HEK293T (cell line): Measurements from ENCODE around the gene SBK3.

ENCODE experiments used
- CTCF ChIA-PET: fragments of 350-600 bp; formaldehyde crosslinking; extraction: SDS; loops from one replicate; lab custom pipeline; 2021; ENCODE audit warnings: antibody characterized with exemption, inconsistent platforms; lab: Yijun Ruan, JAX
- POLR2A ChIA-PET: fragments of 350-600 bp; formaldehyde crosslinking; extraction: SDS; loops from one replicate; lab custom pipeline; 2020; ENCODE audit warnings: antibody characterized with exemption, inconsistent platforms; lab: Yijun Ruan, JAX
- DNase-seq: peaks from one replicate; pipeline ENCODE4 v3.0.0; 2012; ENCODE audit warnings: mixed read lengths; ENCODE audit errors: extremely low spot score
- ARNT ChIP-seq: fragments of 450-650 bp; IDR thresholded peaks from 2 replicates; pipeline ENCODE4 v1.6.1; 2017; ENCODE audit warnings: mild to moderate bottlenecking
- BHLHE40 ChIP-seq: fragments of 450-650 bp; IDR thresholded peaks from 2 replicates; pipeline ENCODE4 v1.6.1; 2016; ENCODE audit warnings: mild to moderate bottlenecking, moderate library complexity, borderline replicate concordance
- CTBP1 ChIP-seq: fragments of 450-650 bp; IDR thresholded peaks from 2 replicates; pipeline ENCODE4 v1.6.1; 2016; ENCODE audit warnings: borderline replicate concordance
- ELF4 ChIP-seq: fragments of 450-650 bp; IDR thresholded peaks from 2 replicates; pipeline ENCODE4 v1.6.1; 2017; ENCODE audit warnings: antibody characterized with exemption
- FOXA1 ChIP-seq: fragments of 450-650 bp; IDR thresholded peaks from 2 replicates; pipeline ENCODE4 v1.6.1; 2016; ENCODE audit warnings: mild to moderate bottlenecking
- FOXK2 ChIP-seq: fragments of 450-650 bp; IDR thresholded peaks from 2 replicates; pipeline ENCODE4 v1.6.1; 2016; ENCODE audit warnings: mild to moderate bottlenecking
- FOXM1 ChIP-seq: fragments of 450-650 bp; IDR thresholded peaks from 2 replicates; pipeline ENCODE4 v1.6.1; 2017; ENCODE audit warnings: mild to moderate bottlenecking, borderline replicate concordance
- HDGF ChIP-seq: fragments of 450-650 bp; IDR thresholded peaks from 2 replicates; pipeline ENCODE4 v1.6.1; 2017; ENCODE audit warnings: antibody characterized with exemption, borderline replicate concordance
- L3MBTL2 ChIP-seq: fragments of 450-650 bp; conservative IDR thresholded peaks from 2 replicates; pipeline ENCODE4 v1.6.1; 2016; ENCODE audit warnings: mild to moderate bottlenecking
- LEF1 ChIP-seq: fragments of 450-650 bp; IDR thresholded peaks from 2 replicates; pipeline ENCODE4 v1.6.1; 2017; ENCODE audit warnings: mild to moderate bottlenecking, borderline replicate concordance
- NFRKB ChIP-seq: fragments of 450-650 bp; IDR thresholded peaks from 2 replicates; pipeline ENCODE4 v1.6.1; 2016; ENCODE audit warnings: mild to moderate bottlenecking, moderate library complexity
- SP1 ChIP-seq: fragments of 450-650 bp; IDR thresholded peaks from 2 replicates; pipeline ENCODE4 v1.6.1; 2017
- SUZ12 ChIP-seq: fragments of 450-650 bp; IDR thresholded peaks from 2 replicates; pipeline ENCODE4 v1.6.1; 2016; ENCODE audit warnings: mild to moderate bottlenecking
- TARDBP ChIP-seq: fragments of 450-650 bp; IDR thresholded peaks from 2 replicates; pipeline ENCODE4 v1.6.1; 2016
- ZNF384 ChIP-seq: fragments of 450-650 bp; IDR thresholded peaks from 2 replicates; pipeline ENCODE4 v1.6.1; 2016
- TF ChIP-seq, protein P1 (sequence below): fragments of 450-650 bp; IDR thresholded peaks from 2 replicates; pipeline ENCODE4 v1.6.1; 2016

Gene SBK3

DNA sequence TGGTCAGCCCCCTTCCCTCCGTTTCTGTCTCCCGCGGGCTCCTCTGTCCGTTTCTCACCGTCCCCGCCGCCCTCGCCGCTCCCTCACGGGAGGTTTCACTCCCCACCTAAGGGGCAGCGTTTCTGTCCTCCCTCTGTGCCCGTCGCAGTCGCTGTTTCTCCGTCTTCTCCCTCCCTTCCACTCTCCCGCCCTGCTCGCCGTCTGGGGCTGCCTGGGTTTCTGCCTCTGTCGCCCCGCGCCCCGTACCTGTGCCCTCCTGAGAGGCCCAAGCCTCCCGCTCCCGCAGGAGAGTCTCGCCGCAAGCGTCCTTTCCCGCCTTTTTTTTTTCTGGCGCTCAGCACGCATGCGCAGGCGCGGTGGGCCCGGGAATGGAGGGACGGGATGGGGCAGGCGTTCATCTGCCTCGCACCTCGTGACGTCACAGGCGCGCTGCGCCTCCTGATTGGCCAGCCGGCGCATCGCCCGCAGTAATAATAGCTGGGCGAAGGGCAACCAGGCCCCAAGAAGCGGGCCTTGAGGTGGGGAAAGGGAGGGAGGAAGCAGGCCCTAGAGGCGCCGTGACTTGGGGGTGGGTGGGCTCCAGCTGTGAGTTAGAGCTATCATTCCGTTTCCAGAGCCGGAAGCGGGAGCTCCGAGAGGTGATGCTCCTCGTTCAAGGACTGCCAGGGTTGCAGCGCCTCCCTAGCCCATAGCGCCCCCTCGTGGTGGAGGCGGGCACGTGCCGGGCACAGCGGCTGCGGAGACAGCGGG is 41.7 kb downstream of the SBK3 start:
- TF ChIP-seq BHLHE40 (no peak), NFRKB (no peak), ELF4 (peak; percentile 28), TARDBP (no peak), L3MBTL2 (peak; percentile 100), FOXA1 (no peak), LEF1 (no peak), FOXK2 (no peak), FOXM1 (no peak), ARNT (no peak), CTBP1 (no peak), SUZ12 (no peak), HDGF (no peak), SP1 (no peak), ZNF384 (peak; percentile 97)
- TF ChIP-seq, protein P1, sequence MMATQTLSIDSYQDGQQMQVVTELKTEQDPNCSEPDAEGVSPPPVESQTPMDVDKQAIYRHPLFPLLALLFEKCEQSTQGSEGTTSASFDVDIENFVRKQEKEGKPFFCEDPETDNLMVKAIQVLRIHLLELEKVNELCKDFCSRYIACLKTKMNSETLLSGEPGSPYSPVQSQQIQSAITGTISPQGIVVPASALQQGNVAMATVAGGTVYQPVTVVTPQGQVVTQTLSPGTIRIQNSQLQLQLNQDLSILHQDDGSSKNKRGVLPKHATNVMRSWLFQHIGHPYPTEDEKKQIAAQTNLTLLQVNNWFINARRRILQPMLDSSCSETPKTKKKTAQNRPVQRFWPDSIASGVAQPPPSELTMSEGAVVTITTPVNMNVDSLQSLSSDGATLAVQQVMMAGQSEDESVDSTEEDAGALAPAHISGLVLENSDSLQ = no peak
- DNase-seq = peak; percentile 99
- POLR2A ChIA-PET = interaction anchor here (0.6 to 1.9 kb wide), 7 partner anchors 12 to 245 kb away, joined by 3 to 11 read pairs (median 3); partner anchors contain the start of genes ISOC2, NAT14, UBE2S and ZNF628
- CTCF ChIA-PET = interaction anchor here (0.7 to 1.9 kb wide), 7 partner anchors 8 to 77 kb away, joined by 3 to 24 read pairs (median 4); partner anchors contain the start of genes SSC5D and ZNF579

GRCh38 chr19:55503157-55503501 is 42.2 kb downstream of the SBK3 start:
- DNase-seq = no peak
- POLR2A ChIA-PET = interaction anchor here (1.0 kb wide), 1 partner anchor 41 kb away, joined by 3 read pairs; the partner anchor contains the start of gene ISOC2
- TF ChIP-seq L3MBTL2 (no peak), ZNF384 (no peak), FOXK2 (no peak), CTBP1 (no peak)
- CTCF ChIA-PET = interaction anchor here (0.8 to 1.9 kb wide), 2 partner anchors 36 to 62 kb away, joined by 3 to 24 read pairs; no protein-coding TSS in a partner anchor

DNA sequence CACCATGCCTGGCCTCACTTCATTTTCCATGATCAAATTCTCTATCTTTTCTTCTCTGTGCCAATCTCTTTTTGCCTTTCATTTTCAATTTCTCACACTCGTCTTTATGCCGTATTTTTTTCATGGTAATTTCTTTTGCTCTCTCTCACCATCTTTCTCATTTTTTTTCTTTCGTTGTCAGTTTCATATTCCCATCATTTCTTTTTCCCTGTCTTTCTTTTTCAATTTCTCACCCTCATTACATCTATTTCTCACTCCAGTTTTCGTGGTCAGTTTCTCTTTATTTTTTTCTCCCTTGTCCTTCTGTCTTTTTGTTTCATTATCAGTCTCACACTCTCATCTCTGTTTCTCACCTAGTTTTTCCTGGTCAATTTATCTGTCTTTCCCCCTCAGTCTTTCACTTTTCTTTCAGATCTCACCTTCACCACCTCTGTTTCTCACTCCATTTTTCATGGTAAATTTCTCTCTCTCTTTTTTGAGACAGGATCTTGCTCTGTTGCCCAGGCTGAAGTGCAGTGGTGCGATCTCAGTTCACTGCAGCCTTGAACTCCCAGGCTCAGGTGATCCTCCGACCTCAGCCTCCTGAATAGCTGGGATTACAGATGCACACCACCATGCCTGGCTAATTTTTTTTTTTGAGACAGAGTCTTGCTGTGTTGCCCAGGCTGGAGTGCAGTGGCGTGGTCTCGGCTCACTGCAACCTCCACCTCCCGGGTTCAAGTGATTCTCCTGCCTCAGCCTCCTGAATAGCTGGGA is 43.0 kb downstream of the SBK3 start:
- no peak for DNase-seq
- TF ChIP-seq, protein P1 = no peak
- TF ChIP-seq SUZ12 = no peak
- no peak for TF ChIP-seq CTBP1
- no peak for TF ChIP-seq FOXM1
- TF ChIP-seq LEF1 = no peak
- no peak for TF ChIP-seq FOXK2
- TF ChIP-seq SP1 = no peak
- TF ChIP-seq TARDBP = no peak
- TF ChIP-seq L3MBTL2 = no peak
- no peak for TF ChIP-seq ARNT
- no peak for TF ChIP-seq FOXA1
- TF ChIP-seq HDGF = no peak
- TF ChIP-seq BHLHE40 = no peak
- no peak for TF ChIP-seq ZNF384
- CTCF ChIA-PET = interaction anchor here (1.6 kb wide), 1 partner anchor 35 kb away, joined by 3 read pairs; no protein-coding TSS in a partner anchor
- POLR2A ChIA-PET = interaction anchor here (1.1 to 1.6 kb wide), 2 partner anchors 16 to 26 kb away, joined by 5 to 7 read pairs; partner anchors contain the start of gene ZNF628

- CTCF ChIA-PET = interaction anchor here (1.3 kb wide), 1 partner anchor 354 kb away, joined by 3 read pairs; no protein-coding TSS in a partner anchor
- DNase-seq = no peak
- no peak for TF ChIP-seq L3MBTL2
- no peak for TF ChIP-seq ZNF384
- TF ChIP-seq ELF4 = no peak
- TF ChIP-seq HDGF = no peak
- no peak for TF ChIP-seq SUZ12
- TF ChIP-seq CTBP1 = no peak
- TF ChIP-seq FOXK2 = no peak
- TF ChIP-seq BHLHE40 = no peak
- TF ChIP-seq ARNT = no peak
- TF ChIP-seq SP1 = no peak
- no peak for TF ChIP-seq LEF1
- no peak for TF ChIP-seq FOXA1
- TF ChIP-seq, protein P1 = no peak
- no peak for TF ChIP-seq TARDBP
- TF ChIP-seq NFRKB = no peak
- TF ChIP-seq FOXM1 = no peak
- POLR2A ChIA-PET = interaction anchor here (1.6 kb wide), 1 partner anchor 24 kb away, joined by 7 read pairs; the partner anchor contains the start of gene ZNF628
These were observed 44.9 kb downstream of the SBK3 start for GRCh38 chr19:55500368-55500952.

- TF ChIP-seq ARNT = no peak
- no peak for TF ChIP-seq SP1
- TF ChIP-seq LEF1 = no peak
- no peak for TF ChIP-seq TARDBP
- no peak for TF ChIP-seq SUZ12
- no peak for TF ChIP-seq ZNF384
- TF ChIP-seq, protein P1 = no peak
- no peak for TF ChIP-seq FOXA1
- TF ChIP-seq L3MBTL2 = no peak
- no peak for TF ChIP-seq HDGF
- TF ChIP-seq CTBP1 = no peak
- TF ChIP-seq FOXM1 = no peak
- no peak for TF ChIP-seq NFRKB
- TF ChIP-seq ELF4 = no peak
- TF ChIP-seq FOXK2 = no peak
- no peak for TF ChIP-seq BHLHE40
- ChIA-PET POLR2A (interaction anchor here (0.7 kb wide), 1 partner anchor 13 kb away, joined by 3 read pairs; the partner anchor contains the start of gene NAT14), CTCF (no interaction called here)
- DNase-seq = no peak
These were observed 47.0 kb downstream of the SBK3 start for GRCh38 chr19:55498246-55498840.
